ENCODE results near the gene ZFYVE21.
A peak's percentile ranks its signal among the peaks of the same experiment; 100 is the strongest.

Gene ZFYVE21

DNA sequence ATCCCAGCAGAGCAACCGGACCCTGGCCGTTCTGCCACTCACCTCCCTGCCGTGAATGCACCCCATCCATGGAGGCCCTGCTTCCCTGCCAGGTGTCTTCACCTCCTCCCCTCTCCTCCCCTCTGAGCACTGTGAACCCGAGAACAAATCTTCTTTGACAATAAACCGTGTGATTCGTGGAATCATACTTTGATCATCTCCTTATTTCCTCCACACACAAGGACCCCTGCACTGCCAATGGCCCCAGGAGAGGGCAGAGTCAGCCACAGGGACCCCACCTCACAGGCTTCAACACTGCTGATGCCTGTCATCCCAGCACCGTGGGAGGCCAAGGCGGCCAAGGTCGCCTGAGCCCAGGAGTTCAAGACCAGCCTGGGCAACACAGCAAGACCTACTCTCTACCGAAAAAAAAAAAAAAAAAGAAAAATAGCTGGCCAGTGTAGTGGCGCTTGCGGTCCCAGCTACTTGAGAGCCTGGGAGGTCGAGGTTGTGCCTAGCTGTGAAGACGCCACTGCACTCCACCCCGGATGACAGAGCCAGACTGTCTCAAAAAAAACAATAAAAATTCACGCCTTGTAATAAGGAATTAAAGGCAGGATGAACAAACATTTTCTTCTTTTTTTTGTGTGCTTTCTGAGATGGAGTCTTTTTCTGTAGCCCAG lies 1.4 kb upstream of the ZFYVE21 start:
- DNase-seq = no peak
- in situ Hi-C loops (cut with HindIII; ENCODE audit: low pct_ligation_motif_present, low pct_unique_long_range_greater_than_20kb, low sequenced_read_pairs) = no loop called here

DNA sequence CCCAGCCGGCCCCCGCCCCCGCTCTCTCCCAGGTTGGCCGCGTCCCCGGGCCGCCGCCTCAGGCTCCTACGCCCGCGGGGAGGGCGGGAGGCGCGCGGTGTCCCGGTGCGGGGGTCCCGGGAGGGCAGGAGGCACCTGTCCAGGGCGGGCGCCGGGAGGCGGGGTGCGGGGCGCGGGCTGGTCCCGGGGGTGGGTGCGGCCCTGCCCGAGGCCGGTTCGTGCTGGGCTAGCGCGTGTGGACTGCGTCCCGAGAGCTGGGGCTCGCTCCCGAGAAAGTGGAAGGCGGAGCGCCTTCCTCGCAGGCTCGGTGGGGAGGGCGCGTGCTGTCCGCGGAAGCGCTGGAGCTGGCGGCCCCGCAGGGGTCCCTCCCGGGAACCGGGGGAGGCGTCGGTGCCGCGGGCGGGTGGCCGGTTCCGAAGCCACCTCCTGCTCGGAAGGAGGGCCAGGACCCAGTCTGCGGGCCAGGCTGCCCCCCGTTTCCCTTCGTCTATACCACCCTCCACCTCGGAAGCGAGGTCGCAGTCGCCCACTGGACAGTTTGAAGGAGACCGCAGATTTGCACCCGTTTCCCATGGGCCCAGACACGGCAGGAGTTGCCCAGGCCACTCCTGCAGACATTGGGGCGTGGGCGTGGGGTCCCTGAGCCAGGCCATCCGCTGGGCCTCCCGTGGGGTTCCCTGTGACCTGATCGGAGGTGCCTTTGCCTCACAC lies 636 bp downstream of the ZFYVE21 start:
- DNase-seq = peak; percentile 16
- in situ Hi-C loops (cut with HindIII; ENCODE audit: low pct_ligation_motif_present, low pct_unique_long_range_greater_than_20kb, low sequenced_read_pairs) = no loop called here

DNA sequence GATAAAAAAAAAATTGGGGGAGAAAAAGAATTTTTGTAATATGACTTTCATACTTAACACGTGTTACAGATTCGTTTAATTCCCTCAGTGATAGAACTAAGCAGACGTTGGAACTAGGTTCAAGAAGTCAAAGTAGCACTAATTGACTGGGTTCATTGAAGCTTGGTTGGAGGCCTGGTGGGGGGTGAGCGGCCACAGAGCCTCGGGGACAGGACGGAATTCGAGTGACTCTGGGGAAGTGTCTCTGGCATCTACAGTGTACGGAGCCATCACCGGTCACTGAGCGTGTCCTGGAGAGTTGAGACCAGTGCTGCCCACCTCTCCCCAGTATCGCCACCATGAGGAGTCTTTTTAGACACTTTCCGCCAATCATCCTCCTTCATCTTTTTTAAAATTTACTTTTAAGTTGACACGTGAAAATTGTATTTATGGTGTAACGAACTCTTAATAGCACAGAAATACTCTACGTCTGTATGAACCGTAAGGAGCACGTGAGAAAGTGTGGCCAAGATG lies 1.3 kb downstream of the ZFYVE21 start:
- in situ Hi-C loops (cut with HindIII; ENCODE audit: low pct_ligation_motif_present, low pct_unique_long_range_greater_than_20kb, low sequenced_read_pairs) = no loop called here
- no peak for DNase-seq

DNA sequence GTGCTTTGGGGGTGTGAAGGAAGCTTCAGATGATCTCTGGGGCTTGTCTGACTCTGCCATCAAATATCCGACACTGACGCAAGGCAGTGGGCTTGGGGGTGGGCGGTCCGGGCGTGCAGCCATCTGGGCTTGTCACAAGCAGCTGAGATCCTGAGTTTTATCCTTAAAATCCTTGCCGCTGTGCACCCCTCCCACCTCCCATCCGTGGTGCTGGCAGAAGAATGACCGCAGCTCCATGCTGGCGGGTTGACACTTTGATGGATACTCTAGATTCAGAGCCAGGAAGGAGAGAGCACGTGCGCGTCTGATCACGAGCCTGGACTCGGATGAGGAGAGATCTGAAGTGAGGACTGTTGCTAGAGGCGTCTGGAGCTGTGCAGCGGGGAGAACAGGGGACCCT lies 3.0 kb downstream of the ZFYVE21 start:
- in situ Hi-C loops (cut with HindIII; ENCODE audit: low pct_ligation_motif_present, low pct_unique_long_range_greater_than_20kb, low sequenced_read_pairs) = no loop called here
- DNase-seq = no peak

DNA sequence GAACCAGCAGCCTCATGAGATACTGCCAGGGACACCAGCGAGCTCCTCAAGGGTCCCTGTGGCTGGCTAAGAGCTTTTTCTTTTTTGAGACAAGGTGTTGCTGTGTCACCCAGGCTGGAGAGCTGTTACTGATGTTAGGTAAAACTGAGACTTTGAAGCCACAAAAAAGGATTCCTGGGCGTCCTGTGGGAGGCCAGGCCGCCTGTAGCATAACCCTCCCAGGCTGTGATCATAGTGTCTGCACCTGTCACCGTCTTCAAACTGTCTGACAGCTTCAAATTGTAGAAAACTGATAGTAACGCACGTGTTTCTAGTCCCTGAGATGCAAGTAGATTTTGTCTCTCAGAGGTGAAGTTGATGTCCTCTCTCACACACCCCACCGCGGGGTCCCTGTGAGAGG lies 4.1 kb downstream of the ZFYVE21 start:
- no peak for DNase-seq
- in situ Hi-C loops (cut with HindIII; ENCODE audit: low pct_ligation_motif_present, low pct_unique_long_range_greater_than_20kb, low sequenced_read_pairs) = no loop called here

DNA sequence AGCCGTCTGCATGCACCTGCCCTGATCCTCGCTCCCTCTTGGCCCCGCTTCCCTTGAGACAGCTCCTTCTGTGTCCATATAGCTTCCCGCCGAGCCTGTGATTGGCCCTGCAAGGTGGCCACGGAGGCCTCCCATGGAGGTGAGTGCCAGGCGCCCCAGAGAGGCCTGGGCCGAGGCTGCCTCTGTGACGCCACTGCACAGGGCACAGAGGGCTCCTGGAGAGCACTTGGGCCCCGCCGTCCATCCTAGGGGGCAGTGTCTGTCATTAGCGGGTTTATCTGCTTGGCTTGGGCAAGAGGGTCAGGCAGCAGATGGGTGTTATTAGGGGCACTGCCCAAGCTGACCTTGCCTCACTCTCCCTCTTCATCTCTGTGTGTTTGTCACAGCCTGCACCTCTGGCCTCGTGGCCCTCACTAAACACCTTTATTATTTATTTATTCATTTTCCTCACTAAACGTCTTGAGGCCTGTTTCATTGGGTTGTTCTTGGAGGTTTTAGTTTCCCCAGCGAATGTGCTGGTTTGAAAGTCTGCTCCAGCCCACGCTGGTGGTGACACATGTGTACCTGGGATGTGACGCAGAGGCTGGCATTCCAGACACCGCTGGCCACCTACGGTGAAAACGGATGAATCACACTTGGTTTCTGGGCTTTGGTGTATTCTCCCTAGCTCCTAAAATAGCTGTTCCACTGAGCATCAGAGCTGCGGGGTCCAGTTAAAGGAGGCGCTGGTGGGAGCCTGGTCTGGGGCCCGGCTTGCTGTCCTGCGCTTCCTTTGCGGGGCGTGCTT lies 5.9 kb downstream of the ZFYVE21 start:
- in situ Hi-C loops (cut with HindIII; ENCODE audit: low pct_ligation_motif_present, low pct_unique_long_range_greater_than_20kb, low sequenced_read_pairs) = no loop called here
- no peak for DNase-seq

DNA sequence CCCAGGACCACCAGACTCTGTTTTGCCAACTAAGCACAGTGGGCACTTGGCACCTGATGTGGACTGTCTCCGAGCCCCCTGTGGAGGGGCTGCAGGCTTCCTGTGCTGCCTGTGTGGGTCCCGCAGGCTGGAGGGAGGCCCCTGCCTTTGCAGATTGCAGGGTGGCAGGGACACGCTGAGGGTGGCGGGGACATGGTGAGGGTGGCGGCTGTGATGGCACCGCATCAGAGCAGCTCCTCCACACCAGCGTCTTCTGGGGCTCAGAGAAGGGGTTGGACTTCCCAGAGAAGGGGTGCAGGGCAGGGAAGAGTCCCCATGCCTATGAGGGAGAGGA lies 8.1 kb downstream of the ZFYVE21 start:
- in situ Hi-C loops (cut with HindIII; ENCODE audit: low pct_ligation_motif_present, low pct_unique_long_range_greater_than_20kb, low sequenced_read_pairs) = no loop called here
- DNase-seq = no peak

DNA sequence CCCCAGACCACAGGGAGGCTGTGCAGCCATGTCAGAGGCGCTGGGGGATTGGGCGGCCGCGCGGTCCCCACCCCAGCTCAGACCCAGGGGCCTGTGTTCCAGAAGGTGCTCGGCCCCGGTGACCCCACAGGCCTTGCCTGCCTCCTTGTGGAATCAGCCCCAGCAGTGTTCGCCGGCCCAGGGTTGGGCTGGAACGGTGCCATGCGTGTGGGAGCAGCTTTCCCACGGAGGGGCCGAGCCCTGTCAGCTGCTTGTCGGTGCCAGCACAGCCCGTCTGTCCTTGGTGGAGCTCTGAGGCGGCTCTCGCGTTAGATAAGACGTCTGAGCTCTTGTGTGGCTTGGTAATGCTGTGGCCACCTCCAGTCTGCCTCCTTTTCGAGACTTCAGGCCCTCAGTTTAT lies 8.5 kb downstream of the ZFYVE21 start:
- in situ Hi-C loops (cut with HindIII; ENCODE audit: low pct_ligation_motif_present, low pct_unique_long_range_greater_than_20kb, low sequenced_read_pairs) = no loop called here
- DNase-seq = no peak

DNA sequence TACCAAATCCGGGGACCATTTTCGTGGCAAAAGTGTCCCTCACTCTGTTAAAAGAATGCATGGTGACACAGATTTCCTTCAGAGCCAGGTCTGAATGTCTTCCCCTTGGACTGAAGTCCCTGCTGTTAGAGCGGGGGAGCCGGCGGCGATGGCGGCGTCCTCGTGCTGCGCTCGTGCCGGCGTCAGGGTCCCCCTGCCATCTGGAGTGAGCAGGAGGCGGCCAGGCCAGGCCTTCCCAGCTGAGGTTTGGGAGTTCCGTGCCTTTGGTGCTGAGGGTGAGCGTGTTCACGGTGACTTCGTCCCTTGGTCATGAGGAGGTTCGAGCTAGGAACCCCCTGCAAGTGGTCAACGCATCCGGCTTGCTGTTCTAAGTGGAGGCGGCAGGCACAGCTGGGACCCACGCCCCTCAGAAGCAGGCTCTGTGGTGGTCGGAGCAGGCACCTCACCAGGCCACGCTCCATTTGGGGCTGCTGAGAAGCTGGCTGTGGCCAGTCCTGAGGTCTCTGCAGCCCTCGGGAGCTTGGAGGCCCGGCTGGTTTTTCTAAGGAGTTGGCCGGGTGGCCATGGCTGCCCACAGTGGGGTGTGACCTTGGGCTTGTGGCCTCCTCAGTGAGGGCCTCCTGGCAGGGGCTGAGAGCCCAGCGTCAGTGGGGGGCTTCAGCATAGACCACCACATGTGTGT lies 9.5 kb downstream of the ZFYVE21 start:
- no peak for DNase-seq
- in situ Hi-C loops (cut with HindIII; ENCODE audit: low pct_ligation_motif_present, low pct_unique_long_range_greater_than_20kb, low sequenced_read_pairs) = no loop called here

DNA sequence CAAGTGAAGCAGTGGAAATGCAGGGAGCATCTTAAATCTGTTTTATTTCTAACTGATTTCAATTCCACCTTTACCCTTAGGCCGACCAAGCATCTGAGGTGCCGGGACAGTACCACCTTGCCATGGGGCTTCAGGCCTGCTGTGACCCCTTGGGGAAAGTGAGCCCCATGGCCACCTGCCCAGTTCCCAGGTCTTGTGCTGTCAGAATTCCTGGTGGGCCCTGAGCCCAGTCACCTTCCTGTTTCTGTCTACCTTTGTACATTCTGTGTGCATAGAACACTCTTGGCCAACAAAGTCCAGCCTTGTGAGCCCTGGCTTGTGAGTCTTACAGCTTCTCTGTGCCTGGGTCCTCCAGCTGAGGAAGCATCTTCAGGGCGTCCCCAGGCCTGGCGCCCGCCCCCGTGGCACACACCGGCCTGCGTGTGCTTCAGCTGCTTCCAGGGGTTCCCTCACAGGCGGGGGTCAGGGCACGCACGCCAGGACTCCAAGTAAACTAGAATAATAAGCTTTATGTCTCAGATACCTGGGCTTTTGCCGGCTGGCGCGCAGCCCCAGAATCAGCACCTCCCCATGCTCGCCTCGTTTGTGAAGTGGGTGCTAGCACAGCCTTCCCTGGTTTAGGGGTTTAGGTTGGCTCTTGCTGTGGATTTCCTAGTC lies 10.3 kb downstream of the ZFYVE21 start:
- in situ Hi-C loops (cut with HindIII; ENCODE audit: low pct_ligation_motif_present, low pct_unique_long_range_greater_than_20kb, low sequenced_read_pairs) = no loop called here

DNA sequence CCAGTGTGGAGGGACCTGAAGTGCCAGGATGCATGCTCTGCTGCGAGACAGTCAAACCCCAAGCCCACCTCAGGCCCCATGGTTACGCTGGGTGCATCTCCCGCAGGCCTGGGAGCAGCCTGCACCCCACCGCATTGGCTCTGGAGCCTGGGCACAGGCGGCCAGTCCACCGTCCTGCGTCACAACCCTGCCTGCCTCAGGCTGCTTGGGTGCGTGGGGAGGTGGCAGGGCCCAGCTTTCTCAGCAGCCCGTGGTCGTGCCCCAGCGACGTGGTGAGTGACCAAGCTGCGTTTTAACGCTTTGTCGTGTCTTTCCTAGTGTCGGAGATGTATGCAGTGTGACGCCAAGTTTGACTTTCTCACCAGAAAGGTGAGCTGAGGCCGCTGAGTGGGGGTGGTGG lies 10.9 kb downstream of the ZFYVE21 start:
- in situ Hi-C loops (cut with HindIII; ENCODE audit: low pct_ligation_motif_present, low pct_unique_long_range_greater_than_20kb, low sequenced_read_pairs) = no loop called here
- no peak for DNase-seq

More for the DNA sequence above, 10.3 kb downstream of the ZFYVE21 start:
- DNase-seq = no peak

DNA sequence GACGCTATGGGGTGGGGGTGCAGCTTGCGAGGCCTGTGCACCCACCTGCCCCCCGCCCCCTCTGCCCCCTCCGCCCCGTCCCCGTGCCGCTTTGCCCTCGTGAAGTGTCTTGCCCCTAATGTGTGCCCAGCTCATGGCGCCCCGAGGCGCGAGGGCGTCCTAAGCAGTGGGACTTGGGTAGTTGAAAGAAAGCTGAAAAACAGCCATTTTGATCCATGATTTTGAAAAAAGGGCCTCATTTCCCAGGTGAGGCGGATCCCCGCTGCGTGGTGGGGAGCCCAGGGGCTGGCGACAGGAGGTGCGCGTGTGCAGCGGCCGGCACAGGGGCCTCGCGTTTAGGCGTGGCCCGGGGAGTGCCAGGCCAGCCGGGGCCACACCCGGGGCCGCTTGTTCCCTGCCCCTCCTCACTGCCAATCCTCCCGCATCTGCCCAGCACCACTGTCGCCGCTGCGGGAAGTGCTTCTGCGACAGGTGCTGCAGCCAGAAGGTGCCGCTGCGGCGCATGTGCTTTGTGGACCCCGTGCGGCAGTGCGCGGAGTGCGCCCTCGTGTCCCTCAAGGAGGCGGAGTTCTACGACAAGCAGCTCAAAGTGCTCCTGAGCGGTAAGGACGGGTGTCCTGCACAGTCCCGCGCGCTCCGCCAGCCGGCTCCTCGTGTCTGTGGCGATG lies 11.8 kb downstream of the ZFYVE21 start:
- DNase-seq = no peak
- in situ Hi-C loops (cut with HindIII; ENCODE audit: low pct_ligation_motif_present, low pct_unique_long_range_greater_than_20kb, low sequenced_read_pairs) = no loop called here

DNA sequence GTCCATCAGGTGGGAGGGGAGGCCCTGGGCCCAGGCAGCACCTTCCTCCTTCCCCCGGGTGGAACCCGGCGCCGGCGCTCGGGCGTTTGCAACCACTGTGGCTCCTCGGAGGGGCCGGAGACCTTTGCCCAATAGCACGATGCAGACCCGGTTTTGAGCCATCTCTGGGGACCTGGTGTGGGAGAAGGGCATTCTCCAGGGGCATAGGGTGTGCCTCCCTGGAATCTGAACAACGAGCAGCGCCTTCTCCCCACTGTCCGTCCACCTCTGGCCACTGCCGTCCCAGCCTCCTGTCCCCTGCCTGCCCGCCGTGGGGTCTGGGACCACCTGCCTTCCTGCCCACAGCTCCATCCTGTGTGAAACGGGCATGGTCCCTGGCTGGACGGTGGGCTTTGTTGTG lies 12.5 kb downstream of the ZFYVE21 start:
- DNase-seq = no peak
- in situ Hi-C loops (cut with HindIII; ENCODE audit: low pct_ligation_motif_present, low pct_unique_long_range_greater_than_20kb, low sequenced_read_pairs) = no loop called here

DNA sequence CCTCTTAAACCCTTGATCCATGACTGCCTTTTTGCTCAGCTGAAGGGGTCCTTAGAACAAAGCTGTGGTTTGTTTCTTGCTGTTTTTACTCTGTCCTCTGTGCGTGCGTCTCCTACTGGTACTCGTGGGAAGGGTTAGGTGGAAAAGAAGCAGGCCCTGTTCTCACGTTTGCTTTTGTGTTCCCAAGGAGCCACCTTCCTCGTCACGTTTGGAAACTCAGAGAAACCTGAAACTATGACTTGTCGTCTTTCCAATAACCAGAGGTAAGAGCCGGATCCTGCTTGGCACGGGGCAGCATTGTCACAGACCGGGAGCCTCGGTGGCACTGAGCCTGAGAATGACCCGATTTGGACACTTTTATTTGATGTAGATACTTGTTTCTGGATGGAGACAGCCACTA lies 13.1 kb downstream of the ZFYVE21 start:
- in situ Hi-C loops (cut with HindIII; ENCODE audit: low pct_ligation_motif_present, low pct_unique_long_range_greater_than_20kb, low sequenced_read_pairs) = no loop called here
- no peak for DNase-seq

DNA sequence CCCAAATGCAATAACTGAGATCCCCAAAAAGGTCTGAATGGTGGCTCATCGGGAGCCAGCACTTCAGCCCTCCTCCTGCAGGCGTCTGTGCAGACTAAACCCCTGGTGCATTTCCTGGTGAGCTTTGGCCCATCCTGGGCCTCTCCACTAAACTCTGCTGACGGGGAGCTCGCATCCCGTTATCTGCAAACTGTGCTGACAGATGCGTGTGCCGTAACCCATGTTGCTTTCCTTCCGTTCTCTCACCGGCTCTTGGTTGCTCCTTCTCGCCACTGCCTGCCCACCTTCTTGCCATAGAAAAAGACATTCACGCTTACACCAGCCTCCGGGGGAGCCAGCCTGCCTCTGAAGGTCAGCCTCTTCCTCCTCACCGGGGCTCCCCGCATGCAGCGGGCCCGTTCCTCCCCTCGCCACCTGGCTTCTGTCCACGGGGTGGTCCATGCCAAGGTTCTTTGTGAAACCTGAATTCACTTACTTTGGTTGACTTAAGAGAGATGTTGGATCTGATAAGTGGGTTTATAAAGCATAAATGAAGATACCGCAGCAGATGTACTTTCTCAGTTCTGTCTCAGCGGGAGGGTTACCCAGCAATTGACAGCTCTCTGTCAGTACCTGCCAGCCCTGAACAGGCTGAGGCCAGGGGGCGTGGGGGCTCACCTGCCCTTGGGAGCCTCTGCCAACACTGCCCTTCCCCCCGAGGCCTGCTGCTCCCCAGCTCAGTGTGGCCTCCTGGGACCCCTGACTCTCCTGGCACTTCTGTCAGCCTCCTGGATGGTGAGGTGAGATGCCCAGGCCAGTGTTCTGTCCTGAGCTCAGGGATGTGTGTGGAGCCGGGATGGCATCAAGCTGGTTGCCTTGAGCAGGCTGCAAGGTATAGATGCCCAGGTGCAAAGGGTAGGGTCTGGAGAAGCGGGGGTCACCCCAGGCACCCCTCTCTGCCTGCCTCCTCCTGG lies 14.2 kb downstream of the ZFYVE21 start:
- in situ Hi-C loops (cut with HindIII; ENCODE audit: low pct_ligation_motif_present, low pct_unique_long_range_greater_than_20kb, low sequenced_read_pairs) = no loop called here

DNA sequence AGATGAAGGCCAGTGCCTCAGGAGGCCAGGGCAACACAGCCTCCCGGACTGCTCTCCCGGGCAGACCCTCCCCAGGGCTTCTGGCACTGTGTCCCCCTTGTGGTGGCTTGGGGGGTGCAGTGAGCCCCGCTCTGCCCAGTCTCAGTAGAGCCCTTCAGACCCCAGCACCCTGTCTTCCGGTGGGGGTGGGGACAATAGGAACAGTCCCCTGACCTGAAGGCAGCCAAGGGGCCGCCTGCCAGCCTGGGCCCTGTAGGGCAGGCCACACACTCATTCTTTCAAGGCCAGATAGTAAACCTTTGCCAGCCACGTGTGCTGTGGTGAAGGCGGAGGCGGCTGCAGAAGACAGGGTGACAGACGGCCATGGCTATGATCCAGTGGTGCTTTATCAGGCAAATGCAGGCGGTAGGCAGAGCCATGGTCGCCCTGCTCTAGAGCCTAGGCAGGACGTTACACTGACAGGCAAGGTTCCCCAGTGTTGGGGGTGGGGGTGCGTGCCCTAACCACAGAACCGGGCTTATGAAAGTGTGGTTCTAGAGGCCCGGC lies 15.0 kb downstream of the ZFYVE21 start:
- DNase-seq = no peak
- in situ Hi-C loops (cut with HindIII; ENCODE audit: low pct_ligation_motif_present, low pct_unique_long_range_greater_than_20kb, low sequenced_read_pairs) = no loop called here

More for the DNA sequence above, 14.2 kb downstream of the ZFYVE21 start:
- no peak for DNase-seq

DNA sequence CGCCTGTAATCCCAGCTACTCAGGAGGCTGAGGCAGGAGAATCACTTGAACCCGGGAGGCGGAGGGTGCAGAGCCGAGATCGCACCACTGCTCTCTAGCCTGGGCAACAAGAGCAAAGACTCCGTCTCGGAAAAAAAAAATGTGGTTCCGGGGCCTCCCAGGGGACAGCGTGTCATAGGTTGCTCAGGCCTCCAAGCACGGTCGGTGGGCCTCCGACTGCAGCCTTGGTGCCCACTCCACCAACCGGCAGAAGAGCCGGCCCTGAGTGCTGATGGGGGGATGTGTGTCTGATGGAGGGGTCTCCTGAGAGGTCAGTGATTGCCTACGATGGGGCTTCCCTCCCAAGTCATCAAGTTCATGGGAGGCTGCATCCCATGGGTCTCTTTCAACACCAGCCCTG lies 15.9 kb downstream of the ZFYVE21 start:
- no peak for DNase-seq
- in situ Hi-C loops (cut with HindIII; ENCODE audit: low pct_ligation_motif_present, low pct_unique_long_range_greater_than_20kb, low sequenced_read_pairs) = no loop called here
